GM19452 (cell line): ENCODE data around the gene PRCP.
"Not testable (repeated sequence)": the region's sequence is repeated elsewhere in the genome, so short reads cannot be mapped to it uniquely, and the experiment has no call there.

ENCODE experiments used
- ATAC-seq: cut with Tn5 transposase; IDR thresholded peaks from one replicate; pipeline ENCODE4 v1.9.1; 2021; ENCODE audit not compliant: unreplicated experiment

PRCP gene

GRCh38 chr11:82900277-82901164, at the start of gene PRCP:
Gene PRCP, minus strand, starts transcription at chr11:82900430. Its CDS starts 28 bp downstream, at chr11:82900402.
- ATAC-seq, result peak; percentile 75

- ATAC-seq, result no peak
Observed at GRCh38 chr11:82949352-82949751, 49.1 kb upstream of the PRCP start.

- ATAC-seq, result no peak
Observed at GRCh38 chr11:82945682-82946081, 45.5 kb upstream of the PRCP start.

GRCh38 chr11:82945041-82945440, 44.8 kb upstream of the PRCP start:
- ATAC-seq, result not testable (repeated sequence)

GRCh38 chr11:82944198-82944597, 44.0 kb upstream of the PRCP start:
- no peak for ATAC-seq

GRCh38 chr11:82943430-82943829, 43.2 kb upstream of the PRCP start:
- not testable (repeated sequence) for ATAC-seq

GRCh38 chr11:82942376-82942775, 42.1 kb upstream of the PRCP start:
- no peak for ATAC-seq

GRCh38 chr11:82939456-82939855, 39.2 kb upstream of the PRCP start:
- no peak for ATAC-seq

- ATAC-seq, result no peak
Observed at GRCh38 chr11:82937554-82937953, 37.3 kb upstream of the PRCP start.

- no peak for ATAC-seq
Observed at GRCh38 chr11:82936261-82936660, 36.0 kb upstream of the PRCP start.

GRCh38 chr11:82932564-82932963, 32.3 kb upstream of the PRCP start:
- ATAC-seq, result no peak

- no peak for ATAC-seq
Observed at GRCh38 chr11:82930734-82931133, 30.5 kb upstream of the PRCP start.

- ATAC-seq, result no peak
Observed at GRCh38 chr11:82930229-82930628, 30.0 kb upstream of the PRCP start.

- ATAC-seq, result no peak
Observed at GRCh38 chr11:82929121-82929520, 28.9 kb upstream of the PRCP start.

GRCh38 chr11:82927264-82927880, 27.1 kb upstream of the PRCP start:
- ATAC-seq, result peak; percentile 81

- ATAC-seq, result no peak
Observed at GRCh38 chr11:82924522-82925224, 24.4 kb upstream of the PRCP start.

- not testable (repeated sequence) for ATAC-seq
Observed at GRCh38 chr11:82922396-82923173, 22.4 kb upstream of the PRCP start.

GRCh38 chr11:82920227-82920626, 20.0 kb upstream of the PRCP start:
- ATAC-seq, result not testable (repeated sequence)

GRCh38 chr11:82919786-82920185, 19.6 kb upstream of the PRCP start:
- ATAC-seq, result not testable (repeated sequence)

- no peak for ATAC-seq
Observed at GRCh38 chr11:82909015-82909640, 8.9 kb upstream of the PRCP start.
